Heart left ventricle (tissue), 13 donors: Measurements from ENCODE around the gene PITHD1.

Source experiments
- POLR2A ChIP-seq, 2 donors: fragments of 450-650 bp; IDR thresholded peaks; one replicate each; pipeline ENCODE4 v1.6.1; 2017; ENCODE audit warnings: antibody characterized with exemption in 2 of 2, mild to moderate bottlenecking in 2 of 2, moderate library complexity in 2 of 2
- TF ChIP-seq, protein P1 (sequence below), 12 donors: fragments of 200-600 bp; sonication (generic) in 4 of 12; IDR thresholded peaks; one replicate each; pipeline versions ENCODE4 v1.5.0 to v1.8.0; 2018 to 2022; ENCODE audit warnings: antibody characterized with exemption in 12 of 12, mild to moderate bottlenecking in 5 of 12
- donor health status: ischemic (EF 13 %, LVEDD 7.1; RV severe dilation, severe dysfunction).
- donor health status: DM: no; HTN: yes; CAD: no.
- donor health status: DM: no; HTN: no; CAD: no.
- donor health status: ischemic (EF 25% LVEDD 6.9; RV normal size, moderate dysfunction).
- donor health status: ischemic (EF 25% LVEDD 5.7; RV mildly dilated, moderate dysfunction).
- donor health status: ischemic (EF 35%, LVEDD 5.7; RV mildly dilated, moderate dysfunction).
- donor health status: nonischemic (EF 11% LVEDD 7.7; RV severe dilation, severe dysfunction).
- donor health status: DM: yes; HTN: yes; CAD: no.
- donor health status: PGD.
- donor health status: ischemic (EF 29% LVEDD 5.4; RV normal size, mild dysfunction).
- donor health status: nonischemic (EF 23%, LVEDD 6.1; RV moderate dilation, normal function).

DNA sequence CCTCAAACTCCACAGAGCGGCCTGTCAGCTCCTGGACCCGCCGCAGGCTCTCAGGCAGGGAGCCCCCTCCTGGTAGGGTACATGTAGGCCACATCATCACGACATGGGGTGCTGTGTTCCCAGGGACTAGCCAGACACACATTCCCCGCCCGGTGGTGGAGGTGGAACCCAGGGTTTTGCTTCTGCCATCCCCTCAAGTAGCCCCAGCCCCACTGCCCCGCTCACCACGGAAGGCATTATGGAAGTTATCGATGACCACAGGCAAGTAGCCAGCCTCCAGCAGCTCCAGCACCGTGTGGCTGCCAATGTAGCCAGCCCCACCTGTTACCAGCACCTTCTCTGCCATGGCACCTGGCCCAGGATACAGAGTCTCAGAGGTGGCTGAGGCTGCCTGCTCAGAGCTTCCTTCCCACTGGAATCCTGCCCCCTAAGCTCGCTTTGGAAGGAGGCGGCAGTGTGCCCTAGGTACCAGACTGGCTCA is 20.5 kb downstream of the PITHD1 start:
- TF ChIP-seq, protein P1, sequence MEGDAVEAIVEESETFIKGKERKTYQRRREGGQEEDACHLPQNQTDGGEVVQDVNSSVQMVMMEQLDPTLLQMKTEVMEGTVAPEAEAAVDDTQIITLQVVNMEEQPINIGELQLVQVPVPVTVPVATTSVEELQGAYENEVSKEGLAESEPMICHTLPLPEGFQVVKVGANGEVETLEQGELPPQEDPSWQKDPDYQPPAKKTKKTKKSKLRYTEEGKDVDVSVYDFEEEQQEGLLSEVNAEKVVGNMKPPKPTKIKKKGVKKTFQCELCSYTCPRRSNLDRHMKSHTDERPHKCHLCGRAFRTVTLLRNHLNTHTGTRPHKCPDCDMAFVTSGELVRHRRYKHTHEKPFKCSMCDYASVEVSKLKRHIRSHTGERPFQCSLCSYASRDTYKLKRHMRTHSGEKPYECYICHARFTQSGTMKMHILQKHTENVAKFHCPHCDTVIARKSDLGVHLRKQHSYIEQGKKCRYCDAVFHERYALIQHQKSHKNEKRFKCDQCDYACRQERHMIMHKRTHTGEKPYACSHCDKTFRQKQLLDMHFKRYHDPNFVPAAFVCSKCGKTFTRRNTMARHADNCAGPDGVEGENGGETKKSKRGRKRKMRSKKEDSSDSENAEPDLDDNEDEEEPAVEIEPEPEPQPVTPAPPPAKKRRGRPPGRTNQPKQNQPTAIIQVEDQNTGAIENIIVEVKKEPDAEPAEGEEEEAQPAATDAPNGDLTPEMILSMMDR (IDR thresholded peaks at IDR 0.05): no peak
- no peak for TF ChIP-seq POLR2A (IDR thresholded peaks at IDR 0.05)
